HG03196 (cell line): ENCODE measurements around the gene TSPAN9.

Experiments
- ATAC-seq: cut with Tn5 transposase; IDR thresholded peaks from one replicate; pipeline ENCODE4 v1.9.1; 2021; ENCODE audit not compliant: unreplicated experiment

TSPAN9 gene

DNA sequence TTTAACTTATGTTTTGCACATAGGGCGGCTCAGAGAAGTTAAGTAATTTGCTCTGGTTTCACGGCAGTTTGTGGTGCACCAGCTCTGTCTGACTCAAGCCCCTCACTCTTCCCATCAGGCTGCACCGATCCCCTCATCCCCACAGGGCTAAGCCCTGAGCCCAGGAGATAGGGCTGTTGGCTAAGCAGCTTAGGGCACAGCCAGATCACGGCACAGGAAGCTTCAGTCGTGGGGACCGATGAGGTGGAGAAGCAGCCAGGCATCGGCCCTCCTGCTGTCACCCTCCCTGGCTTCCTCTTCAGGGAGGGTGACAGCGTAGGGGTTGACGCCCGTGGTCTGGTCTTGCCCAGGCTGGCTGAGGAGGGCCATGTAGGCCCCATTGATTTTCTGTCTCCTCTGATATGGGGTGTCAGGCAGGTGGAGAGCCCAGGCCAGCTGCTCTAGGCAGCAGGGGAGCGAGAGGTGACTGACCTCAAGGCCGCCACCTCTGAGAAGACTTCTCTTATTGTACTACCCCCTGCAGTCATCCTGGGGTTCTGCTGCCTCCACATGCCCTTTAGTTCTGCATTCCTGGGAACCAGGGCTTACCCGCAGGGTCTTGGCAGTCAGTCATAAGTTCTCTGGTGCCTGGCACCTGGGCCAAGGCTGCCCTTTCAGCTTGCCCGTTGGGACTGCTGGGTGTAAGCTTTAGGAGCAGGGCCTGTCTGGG lies 166.4 kb downstream of the TSPAN9 start:
- no peak for ATAC-seq

DNA sequence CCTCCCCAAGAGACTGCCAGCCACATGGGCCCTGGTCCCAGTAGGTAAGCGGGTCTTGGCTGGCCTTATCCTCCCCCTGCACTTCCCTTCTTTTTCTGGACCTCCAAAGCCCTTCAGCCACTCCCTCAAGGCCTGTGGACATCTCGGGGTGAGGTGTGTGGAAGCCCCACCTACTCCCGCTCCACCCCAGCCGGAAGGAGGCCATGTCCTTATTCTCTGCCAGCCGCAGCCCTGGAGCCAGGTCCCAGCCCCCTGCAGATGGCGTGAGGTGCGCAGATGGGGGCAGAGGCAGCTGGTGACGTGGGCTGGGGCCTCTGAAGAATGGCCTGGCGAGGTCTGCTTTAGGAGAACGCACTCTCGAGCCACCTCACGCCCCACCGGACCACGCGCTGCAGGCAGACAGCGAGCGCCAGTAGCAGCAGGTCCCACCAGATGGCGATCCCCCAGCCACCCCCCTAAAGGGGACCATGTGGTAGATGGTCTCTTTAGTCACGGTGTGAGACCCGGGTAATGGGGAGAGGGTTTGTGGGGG lies 167.1 kb downstream of the TSPAN9 start:
- ATAC-seq: no peak

DNA sequence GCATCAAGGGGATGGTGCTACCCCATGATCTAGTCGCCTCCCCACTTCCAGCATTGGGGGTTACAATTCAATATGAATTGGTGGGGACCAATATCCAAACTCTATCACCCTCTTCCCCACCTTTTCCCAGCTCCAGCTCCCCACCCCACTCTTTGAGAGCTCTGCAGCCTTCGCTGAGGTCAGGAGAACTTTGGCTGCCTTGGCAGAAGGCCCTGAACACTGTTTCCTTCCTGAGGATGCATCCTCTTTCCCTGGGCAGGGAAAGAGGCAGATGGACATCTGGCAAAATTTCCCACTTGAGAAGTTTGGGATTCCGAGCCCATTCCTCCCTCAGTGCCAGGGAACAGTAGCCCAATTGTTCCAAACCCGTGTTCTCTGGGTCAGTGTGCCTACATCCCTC lies 169.1 kb downstream of the TSPAN9 start:
- ATAC-seq: no peak

DNA sequence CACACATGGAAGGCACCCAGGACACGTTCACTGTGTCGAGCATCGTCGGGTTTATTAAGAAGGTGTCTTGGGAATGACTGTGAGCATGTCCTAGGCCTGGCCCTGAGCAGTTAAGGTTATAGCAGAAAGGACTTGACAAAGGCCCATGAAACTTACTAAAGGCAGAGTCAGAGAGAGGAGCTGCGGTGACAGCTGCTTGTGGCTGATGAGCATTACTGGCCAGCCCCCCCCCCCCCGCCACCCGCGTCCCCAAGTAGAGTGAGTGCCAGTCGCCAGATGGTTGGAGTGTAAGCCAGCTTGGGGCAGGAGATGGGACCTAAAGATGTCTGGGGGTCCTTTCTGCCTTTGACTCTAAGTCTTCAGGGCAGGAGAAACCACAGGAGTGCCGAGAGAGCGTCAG lies 169.9 kb downstream of the TSPAN9 start:
- ATAC-seq: no peak

DNA sequence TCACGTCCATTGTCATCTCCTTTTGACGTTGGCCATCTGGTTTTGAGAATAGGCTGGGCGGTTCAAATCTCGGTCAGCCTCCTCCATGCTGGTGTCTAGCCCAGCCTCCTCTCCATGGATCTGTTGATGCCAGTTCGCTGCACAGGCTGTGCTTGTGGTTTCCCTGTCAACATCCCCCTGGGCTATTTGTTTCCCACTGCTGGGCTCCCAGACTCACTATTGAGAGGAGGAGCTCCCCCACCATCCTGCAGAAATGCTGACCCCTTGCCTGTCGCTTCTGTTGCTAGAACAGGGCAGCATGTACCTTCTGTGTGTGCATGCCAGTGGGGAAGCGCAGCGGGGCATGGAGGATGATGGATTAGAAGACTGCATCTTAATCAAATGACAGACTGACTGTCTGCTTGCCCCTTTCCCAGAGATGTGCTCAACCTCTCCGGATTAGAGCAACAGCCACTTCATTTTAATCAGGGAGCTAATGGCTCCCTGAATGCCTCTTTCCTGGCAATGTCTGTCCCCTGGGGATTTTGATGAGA lies 170.5 kb downstream of the TSPAN9 start:
- no peak for ATAC-seq

DNA sequence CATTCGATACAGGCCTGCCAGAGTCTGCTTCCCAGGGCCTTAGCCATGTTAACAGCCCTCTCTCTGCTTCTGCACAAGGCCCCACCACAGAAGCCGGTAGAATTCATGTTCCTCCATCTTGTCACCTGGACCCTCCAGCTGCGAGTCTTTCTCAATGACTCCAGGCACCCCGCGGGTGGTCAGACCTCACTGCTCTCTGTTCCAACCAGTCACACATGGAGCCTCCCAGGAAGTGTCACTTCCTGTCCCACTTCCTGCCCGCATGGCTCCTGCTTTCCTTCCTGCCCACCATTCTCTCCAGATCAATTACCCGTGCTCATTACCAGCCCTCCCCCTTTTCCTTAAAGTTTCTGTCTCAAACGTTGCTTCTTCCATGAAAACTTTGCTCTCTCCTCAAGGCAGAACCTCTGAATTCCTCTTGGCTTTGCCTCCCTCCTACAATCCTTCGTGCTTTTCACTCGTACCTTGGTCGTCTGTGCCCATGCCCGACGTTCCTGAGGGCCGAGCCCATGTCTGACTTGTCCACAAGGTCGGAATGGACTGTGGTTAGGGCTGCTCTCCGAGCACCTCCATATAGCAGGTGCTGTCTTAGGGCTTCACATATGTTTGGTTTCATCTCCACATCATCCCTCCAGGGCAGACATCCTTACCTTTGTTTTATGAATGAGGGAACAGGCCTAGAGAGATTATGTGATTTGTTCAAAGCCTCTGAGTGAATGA lies 172.1 kb downstream of the TSPAN9 start:
- no peak for ATAC-seq

DNA sequence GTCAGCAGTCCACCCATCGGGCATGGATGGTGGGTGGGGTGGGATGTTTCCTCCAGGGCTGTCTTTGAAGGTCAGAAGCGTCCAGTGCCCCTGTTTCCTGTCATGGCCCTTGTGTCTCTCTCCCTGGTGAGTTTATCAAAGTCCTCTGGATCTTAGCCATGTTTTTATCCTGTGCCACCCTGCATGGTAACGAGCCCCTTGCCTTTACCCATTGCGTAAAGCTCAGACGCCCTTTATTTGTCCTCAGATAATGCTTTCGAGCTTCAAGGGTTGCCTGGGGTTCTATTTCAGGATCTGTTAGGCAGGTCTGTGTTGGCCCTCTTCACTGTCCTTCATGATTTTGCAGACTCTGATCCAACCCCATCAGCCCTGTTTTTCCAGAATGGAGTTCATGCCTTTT lies 172.9 kb downstream of the TSPAN9 start:
- ATAC-seq: no peak

DNA sequence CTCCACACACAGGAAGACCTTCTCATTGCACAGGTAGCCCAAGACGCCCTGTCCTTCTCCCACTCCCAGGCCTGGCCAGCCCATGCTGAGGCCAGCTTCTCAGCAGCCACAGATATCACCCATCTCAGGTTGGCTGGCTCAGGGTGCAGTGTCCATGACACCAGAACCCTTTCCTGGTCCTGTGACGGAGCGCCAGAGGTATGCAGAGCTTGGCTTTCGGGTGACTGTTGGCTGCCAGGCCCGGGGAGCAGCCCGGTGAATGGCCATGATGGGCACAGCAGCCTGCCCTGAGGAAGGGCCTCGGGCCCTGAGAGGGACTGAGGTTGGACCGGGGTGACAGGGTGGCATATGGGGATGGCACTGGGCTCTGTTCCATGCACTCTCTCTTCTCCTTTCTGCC lies 173.4 kb downstream of the TSPAN9 start:
- no peak for ATAC-seq

DNA sequence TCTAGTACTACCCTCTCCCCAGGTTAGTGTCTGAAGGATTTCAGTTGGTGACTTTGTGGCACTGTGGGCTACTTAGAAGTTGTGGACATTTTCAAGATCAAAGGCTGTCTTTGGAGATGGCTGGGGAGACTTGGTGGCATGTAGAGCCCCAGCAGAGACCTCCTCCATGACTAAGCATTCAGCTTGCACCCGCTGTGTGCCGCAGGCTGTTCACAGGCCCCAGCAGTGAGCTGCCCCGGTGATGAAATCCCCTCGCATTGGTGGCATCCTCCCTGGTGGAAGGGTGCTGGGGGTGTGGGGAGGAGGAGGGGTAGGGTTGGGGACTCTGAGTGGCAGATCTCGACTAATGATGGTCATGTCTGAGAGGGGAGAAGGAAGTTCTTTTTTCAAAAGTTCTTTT lies 173.9 kb downstream of the TSPAN9 start:
- no peak for ATAC-seq

DNA sequence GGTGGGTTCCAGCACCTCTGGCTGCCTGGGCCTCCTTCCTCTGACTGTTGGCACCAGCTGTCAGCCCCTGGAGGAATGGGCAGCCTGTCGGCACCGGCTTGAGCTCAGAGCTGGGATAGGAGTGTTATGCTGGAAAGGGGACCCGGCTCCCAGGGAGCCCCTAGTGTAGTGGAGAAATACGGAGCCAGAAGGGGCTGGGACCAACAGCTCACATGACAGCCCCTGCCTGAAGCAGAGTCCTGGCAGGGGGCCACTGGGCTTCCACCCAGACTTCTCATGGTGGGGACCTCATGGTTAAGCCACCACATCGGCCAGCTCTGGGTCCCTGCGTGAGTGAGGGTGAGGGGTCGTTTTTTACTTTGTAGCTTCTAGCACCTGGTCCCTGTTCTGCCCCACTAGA lies 174.5 kb downstream of the TSPAN9 start:
- no peak for ATAC-seq

DNA sequence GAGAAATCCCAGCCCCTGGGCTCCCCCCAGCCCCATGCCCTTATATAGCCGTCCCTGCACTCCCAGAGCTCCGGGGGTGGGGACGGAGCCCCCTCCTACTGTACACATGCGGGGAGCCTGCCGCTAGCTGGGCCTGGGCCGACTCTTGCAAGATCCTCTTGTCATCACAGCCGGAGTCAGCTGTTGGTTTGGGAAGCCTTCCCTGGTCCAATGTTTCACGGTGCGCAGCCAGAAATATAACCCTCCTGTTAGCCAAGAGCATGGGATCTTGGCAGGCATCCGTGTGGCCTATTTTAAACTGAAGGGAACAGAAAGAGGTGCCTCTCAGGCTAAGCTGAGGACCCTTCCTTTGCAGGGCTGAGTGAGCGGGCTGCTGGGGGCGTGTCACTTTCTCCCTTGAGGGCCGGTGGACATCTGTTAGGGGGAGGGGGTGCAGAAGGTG lies 175.3 kb downstream of the TSPAN9 start:
- no peak for ATAC-seq

DNA sequence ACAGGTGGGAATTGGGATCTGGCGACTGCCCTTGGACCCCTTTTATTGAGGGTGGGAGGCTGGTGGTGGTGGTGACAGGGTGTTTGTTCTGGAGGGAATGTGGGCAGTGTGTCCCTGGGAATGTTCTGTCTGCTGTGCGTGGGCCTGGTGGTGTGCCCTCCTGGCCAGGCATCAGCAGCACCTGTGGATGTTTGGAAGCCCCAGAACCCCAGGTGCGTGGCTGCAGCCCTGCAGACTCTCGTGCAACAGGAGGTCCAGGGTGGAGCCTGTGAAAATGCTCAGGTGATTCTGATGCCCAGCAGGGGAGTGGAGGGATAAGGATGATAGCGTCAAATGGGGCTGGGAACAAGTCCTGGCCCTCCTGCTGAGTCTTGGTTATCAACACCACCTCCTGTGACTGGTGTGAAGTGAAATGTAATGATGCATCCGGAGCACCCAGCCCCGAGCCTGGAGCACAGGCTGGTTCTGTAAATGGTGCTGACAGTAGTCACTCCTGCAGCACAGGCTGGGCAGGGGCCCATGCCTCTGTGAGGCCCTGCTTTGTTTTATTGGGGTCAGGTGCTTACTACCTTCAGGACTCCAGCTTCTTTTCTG lies 176.6 kb downstream of the TSPAN9 start:
- no peak for ATAC-seq

DNA sequence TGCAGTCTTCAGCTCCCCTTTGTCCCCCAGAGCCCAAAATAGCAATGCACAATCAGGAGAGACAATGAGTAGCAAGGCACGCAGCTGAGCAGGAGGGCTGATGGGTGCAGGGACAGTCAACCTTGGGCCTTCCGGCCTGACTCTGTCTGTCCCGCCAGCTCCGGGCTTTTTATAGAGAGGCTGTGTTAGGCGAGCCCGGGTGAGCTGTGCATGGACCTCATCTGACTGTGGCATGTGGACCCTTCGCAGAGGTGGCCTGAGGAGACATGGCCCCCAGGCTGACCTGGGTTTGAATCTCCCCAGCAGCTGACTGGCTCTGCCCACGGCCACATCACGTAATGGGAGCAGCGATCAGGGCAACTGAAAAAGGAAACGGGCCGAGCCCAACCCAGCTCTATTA lies 177.9 kb downstream of the TSPAN9 start:
- no peak for ATAC-seq

DNA sequence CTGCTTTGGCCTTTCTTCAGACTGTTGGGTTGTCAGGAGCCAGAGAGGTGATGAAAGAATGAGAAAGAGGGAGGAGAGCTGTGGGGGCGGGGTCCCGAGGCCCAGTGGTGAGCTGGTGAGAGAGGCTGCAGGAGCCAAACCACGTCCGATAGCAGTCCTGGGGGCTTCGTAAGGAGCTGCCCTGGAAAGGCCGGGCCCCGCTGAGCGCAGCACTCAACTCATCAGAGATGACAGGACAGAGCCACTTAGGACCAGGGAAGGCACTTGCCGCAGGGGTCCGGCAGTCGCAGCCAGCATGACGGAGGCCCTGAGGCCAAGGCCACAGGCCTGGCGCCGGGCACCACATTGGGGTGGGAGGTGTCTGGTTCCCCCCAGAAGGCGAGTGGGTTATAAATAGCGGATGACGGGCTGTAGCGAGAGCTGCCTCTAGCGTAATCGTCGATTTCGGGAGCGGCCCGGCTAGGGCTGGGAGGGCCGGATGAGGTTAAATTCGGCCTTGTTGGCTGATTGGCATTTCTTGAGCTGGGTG lies 179.0 kb downstream of the TSPAN9 start:
- ATAC-seq: no peak

DNA sequence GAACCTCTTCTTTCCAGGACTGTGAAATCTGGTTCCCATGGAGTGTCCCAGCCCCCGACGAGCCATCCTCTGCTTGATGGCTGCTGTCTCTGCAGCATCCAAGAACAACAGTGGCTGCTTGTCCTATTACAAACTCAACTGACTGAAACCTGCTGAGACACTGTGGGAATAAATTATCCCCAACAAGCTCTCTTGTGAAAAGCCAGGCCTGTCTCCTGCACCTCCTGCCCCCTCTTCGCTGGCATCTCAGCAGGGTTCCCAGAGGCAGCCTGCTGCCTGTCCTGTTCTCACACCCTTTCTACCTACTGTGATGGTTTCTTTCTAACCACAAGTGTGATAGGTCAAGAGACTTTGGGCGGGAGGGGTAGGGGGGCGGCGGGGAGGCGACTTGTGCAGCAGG lies 180.2 kb downstream of the TSPAN9 start:
- no peak for ATAC-seq

DNA sequence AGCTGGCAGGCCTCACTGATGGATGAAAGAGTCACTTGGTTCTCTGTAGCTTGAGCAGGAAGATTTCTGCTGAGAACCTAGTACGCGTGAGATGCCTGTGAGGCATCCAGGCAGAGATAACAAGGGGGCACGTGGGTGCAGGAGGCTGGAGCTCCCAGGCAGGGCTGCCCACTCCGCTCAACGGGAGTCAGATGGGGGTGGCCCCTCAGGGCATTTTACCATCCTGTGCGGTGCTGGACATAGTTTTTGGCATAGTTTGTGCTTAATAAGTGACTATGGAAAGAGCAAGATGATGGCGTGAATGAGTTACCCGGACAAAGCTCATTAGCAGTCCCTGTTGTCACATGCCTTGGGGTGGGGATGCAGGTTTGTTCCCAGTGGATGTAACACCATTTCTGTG lies 182.8 kb downstream of the TSPAN9 start:
- ATAC-seq: no peak

DNA sequence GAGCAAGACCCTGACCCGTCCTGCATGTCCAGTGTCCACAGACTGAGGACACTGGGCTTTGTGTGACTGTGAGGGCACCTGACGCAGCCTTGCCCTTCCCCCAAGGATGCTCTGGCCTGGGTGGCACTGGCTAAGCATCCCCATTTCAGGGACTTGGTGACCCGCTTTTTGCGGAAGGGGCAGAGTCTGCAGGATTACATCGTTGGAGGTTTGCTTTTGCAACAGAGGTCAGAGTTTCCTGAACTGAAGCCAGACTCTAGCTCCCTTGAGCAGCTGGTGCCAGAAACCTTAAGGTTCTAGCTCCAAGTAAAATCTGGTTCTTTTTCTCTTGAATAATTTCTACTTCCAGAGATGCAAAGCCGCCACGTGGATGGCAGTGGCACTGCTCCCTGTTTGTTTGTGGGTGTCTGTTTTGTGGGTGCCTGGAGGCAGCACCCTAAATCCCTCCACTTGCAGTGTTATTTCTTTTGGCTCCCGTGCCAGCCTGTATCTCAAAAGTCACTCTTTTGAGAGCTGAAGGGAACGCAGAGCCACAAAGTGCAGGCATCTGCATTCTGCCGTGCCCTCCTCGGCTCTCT lies 184.7 kb downstream of the TSPAN9 start:
- no peak for ATAC-seq

DNA sequence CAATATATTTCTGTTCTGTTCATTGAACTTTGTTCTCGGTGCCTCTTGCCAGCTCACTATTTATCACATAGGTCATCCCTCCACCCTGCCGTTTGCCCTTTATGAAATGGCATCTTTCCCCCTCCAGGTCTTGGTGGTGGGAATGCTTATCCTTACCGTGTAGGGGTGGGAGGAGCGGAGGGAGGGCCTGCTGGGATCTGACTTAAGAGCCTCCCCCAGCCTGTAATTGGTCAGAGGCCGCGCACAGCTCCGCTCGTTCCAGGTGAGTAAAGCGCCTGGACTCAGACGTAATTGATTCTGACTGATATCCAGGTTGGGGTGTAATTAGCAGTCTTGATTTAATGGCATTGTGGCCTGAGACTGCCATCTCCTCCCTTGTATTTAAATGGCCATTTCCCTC lies 185.3 kb downstream of the TSPAN9 start:
- no peak for ATAC-seq

DNA sequence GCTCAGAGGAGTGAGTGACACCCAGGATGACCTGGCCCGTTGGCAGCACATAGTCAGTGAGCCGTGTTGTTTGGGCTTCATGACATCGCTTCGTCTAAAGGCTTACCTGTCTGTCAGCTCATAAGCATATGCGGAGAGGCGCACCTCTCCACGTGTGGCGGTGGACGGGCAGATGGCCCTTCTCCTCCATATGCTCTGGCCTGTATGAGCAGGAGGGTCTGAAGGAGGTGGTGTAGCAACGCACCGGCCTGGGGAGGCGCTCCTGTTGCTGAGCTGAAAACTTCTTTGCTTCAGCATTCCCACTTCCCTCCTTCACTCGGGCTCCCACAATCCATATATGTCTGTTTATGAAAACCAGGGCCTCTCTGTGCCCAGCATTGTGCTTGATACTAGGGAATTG lies 186.1 kb downstream of the TSPAN9 start:
- no peak for ATAC-seq

DNA sequence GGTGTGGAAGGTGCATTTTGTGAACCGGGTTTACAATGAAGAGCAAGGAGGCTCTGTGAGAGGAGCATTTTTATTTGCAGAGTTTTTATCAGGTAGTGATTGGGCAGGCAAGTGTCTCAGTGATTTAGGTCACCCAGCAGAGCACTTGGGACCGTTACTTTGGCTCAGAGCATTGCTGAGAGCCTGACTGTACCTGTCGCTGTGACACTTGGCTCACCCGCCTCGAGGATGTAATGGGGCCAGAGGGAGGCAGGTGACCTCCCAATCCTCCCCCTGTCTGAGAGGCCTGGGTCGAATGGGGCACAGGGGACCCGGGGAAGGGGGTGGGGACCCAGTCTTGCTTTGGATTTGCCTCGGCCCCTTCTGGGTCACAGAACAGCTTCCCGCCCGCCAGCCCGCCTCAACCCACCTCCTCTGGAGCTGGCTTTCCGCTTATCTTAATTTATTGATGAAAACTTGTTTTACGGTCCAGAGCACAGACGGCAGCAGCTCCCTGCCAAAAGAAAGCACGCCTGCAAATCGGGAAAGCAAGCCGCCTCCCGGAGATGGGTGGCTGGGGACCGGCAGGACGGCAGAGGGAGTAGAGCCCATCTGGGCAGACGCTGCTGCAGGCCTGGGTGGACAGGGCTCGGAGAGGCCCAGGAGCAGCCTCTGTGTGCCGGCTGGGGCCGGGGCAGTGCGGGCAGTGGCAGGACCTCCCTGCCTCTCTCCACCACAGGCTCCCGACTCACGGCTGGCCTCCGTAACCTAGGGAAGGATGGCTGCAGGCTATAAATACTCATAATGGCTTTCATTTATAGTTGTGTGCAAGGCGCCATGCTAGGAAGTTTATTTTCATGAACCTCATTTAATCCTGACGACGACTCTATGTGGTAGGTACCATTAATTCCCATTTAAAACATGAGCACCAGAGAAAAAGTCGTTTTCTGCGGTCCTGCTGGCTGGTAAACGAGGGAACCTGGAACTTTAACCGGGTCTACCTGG lies 187.1 kb downstream of the TSPAN9 start:
- no peak for ATAC-seq
